Measurements from ENCODE around the gene NUP62.

DNA sequence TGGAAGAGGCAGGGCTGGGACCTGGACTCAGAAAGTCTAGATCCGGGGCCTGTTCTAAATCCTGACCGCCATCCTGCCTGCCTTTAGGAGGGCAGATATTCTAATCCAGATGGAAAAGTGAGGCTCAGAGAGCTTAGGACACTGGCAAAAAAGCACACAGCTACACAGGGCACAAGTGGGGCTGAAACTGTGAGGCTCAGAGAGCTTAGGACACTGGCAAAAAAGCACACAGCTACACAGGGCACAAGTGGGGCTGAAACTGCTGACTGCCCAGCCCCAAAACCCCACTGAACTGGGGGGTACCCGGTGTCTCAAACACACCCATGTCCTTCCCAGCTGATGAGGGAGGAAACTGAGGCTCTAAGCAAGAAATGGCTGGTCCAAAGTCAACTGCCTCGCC, 54.1 kb downstream of the NUP62 start:
- TF ChIP-seq, protein P1, sequence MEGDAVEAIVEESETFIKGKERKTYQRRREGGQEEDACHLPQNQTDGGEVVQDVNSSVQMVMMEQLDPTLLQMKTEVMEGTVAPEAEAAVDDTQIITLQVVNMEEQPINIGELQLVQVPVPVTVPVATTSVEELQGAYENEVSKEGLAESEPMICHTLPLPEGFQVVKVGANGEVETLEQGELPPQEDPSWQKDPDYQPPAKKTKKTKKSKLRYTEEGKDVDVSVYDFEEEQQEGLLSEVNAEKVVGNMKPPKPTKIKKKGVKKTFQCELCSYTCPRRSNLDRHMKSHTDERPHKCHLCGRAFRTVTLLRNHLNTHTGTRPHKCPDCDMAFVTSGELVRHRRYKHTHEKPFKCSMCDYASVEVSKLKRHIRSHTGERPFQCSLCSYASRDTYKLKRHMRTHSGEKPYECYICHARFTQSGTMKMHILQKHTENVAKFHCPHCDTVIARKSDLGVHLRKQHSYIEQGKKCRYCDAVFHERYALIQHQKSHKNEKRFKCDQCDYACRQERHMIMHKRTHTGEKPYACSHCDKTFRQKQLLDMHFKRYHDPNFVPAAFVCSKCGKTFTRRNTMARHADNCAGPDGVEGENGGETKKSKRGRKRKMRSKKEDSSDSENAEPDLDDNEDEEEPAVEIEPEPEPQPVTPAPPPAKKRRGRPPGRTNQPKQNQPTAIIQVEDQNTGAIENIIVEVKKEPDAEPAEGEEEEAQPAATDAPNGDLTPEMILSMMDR (IDR thresholded peaks at IDR 0.05) = no peak
- no peak for TF ChIP-seq EP300 (IDR thresholded peaks at IDR 0.05; ENCODE audit: borderline replicate concordance in 1 of 2, low read depth in 1 of 2, low read length in 1 of 2)

All from SK-N-SH (cell line).